ENCODE measurements around the gene MTR. TPM values are rescaled to one million over a fixed set of nuclear protein-coding genes. Genes with fewer than 3 reads are reported as not detected.
A peak's percentile ranks its signal among the peaks of the same experiment; 100 is the strongest.
"Not testable (repeated sequence)": the region's sequence is repeated elsewhere in the genome, so short reads cannot be mapped to it uniquely, and the experiment has no call there.

Gene MTR
- total RNA-seq, 1 donor from 2014 or later: 52.7 TPM

- DNase-seq (no peak), ATAC-seq (no peak)
- intact Hi-C loops (cut with micrococcal nuclease): no loop called here
Observed at GRCh38 chr1:236887081-236887480, 92.0 kb downstream of the MTR start.

- DNase-seq (no peak), ATAC-seq (peak; percentile 34)
- intact Hi-C loops (cut with micrococcal nuclease): no loop called here
Observed at GRCh38 chr1:236888126-236888525, 93.0 kb downstream of the MTR start.

GRCh38 chr1:236888903-236889302 is 93.8 kb downstream of the MTR start:
- peak; percentile 65 for ATAC-seq
- peak; percentile 82 for DNase-seq
- intact Hi-C loops (cut with micrococcal nuclease): no loop called here

- ATAC-seq (peak; percentile 77), DNase-seq (peak; percentile 61)
- intact Hi-C loops (cut with micrococcal nuclease): no loop called here
Observed at GRCh38 chr1:236890152-236891056, 95.3 kb downstream of the MTR start.

GRCh38 chr1:236893626-236894545 is 98.8 kb downstream of the MTR start:
- intact Hi-C loops (cut with micrococcal nuclease): no loop called here
- ATAC-seq: no peak
- DNase-seq: no peak

GRCh38 chr1:236895665-236896387 is 100.7 kb downstream of the MTR start:
- intact Hi-C loops (cut with micrococcal nuclease): no loop called here
- DNase-seq (peak; percentile 67), ATAC-seq (peak; percentile 81)

GRCh38 chr1:236896716-236897115 is 101.6 kb downstream of the MTR start:
- ATAC-seq: no peak
- DNase-seq: no peak
- intact Hi-C loops (cut with micrococcal nuclease): no loop called here

- no peak for DNase-seq
- no peak for ATAC-seq
Observed at GRCh38 chr1:236904892-236905741, 110.0 kb downstream of the MTR start.

GRCh38 chr1:236907205-236907604 is 112.1 kb downstream of the MTR start:
- no peak for DNase-seq
- intact Hi-C loops (cut with micrococcal nuclease): no loop called here
- peak; percentile 34 for ATAC-seq

More at GRCh38 chr1:236904892-236905741, 110.0 kb downstream of the MTR start:
- intact Hi-C loops (cut with micrococcal nuclease): no loop called here

GRCh38 chr1:236908669-236909068 is 113.6 kb downstream of the MTR start:
- intact Hi-C loops (cut with micrococcal nuclease): no loop called here

GRCh38 chr1:236911047-236911446 is 116.0 kb downstream of the MTR start:
- intact Hi-C loops (cut with micrococcal nuclease); ATAC-seq; DNase-seq: not testable (repeated sequence)

More at GRCh38 chr1:236908669-236909068, 113.6 kb downstream of the MTR start:
- ATAC-seq: no peak
- DNase-seq: no peak

GRCh38 chr1:236913371-236914037 is 118.4 kb downstream of the MTR start:
- ATAC-seq (no peak), DNase-seq (no peak)
- intact Hi-C loops (cut with micrococcal nuclease): no loop called here

- DNase-seq (no peak), ATAC-seq (no peak)
- intact Hi-C loops (cut with micrococcal nuclease): no loop called here
Observed at GRCh38 chr1:236914375-236914774, 119.3 kb downstream of the MTR start.

GRCh38 chr1:236916131-236916800 is 121.2 kb downstream of the MTR start:
- ATAC-seq (no peak), DNase-seq (no peak)
- intact Hi-C loops (cut with micrococcal nuclease): no loop called here

- DNase-seq (no peak), ATAC-seq (no peak)
- intact Hi-C loops (cut with micrococcal nuclease): no loop called here
Observed at GRCh38 chr1:236917448-236917847, 122.4 kb downstream of the MTR start.

- DNase-seq (no peak), ATAC-seq (no peak)
- intact Hi-C loops (cut with micrococcal nuclease): no loop called here
Observed at GRCh38 chr1:236920286-236920894, 125.3 kb downstream of the MTR start.

- DNase-seq: no peak
- ATAC-seq: no peak
- intact Hi-C loops (cut with micrococcal nuclease): no loop called here
Observed at GRCh38 chr1:236921610-236922009, 126.5 kb downstream of the MTR start.
